ENCODE data around the gene SRRM2.

The SRRM2 gene

DNA sequence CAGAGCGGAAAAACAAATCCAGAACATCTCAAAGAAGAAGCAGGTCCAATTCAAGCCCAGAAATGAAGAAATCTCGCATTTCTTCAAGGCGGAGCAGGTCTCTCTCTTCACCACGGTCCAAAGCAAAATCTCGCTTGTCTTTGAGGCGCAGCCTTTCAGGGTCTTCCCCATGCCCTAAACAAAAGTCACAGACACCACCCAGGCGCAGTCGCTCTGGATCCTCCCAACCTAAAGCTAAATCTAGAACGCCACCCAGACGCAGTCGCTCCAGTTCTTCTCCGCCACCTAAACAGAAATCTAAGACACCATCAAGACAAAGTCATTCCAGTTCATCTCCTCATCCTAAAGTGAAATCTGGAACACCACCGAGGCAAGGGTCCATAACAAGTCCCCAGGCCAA is 10.3 kb downstream of the SRRM2 start:
- H3K9me3 ChIP-seq (ENCODE audit: control insufficient read depth, low read length): no peaks in the 10 kb centered on the region
- no peaks in the 10 kb centered on the region for H3K27me3 ChIP-seq (replicated peaks; ENCODE audit: control insufficient read depth, insufficient read depth, low read length, poor library complexity, severe bottlenecking)
- H3K27ac ChIP-seq (ENCODE audit: insufficient read depth, low read length, poor library complexity, severe bottlenecking): no peak overlapping the region
- H3K4me1 ChIP-seq (ENCODE audit: control insufficient read depth, insufficient read depth, low read length, poor library complexity, severe bottlenecking): no peaks in the 10 kb centered on the region
- H3K36me3 ChIP-seq (ENCODE audit: control insufficient read depth, insufficient read depth, low read length): peaks cover 100% of the 10 kb centered on the region
- DNase-seq: no peak
- H3K4me3 ChIP-seq (ENCODE audit: insufficient read depth, low read depth, low read length, poor library complexity, severe bottlenecking): no peak overlapping the region

DNA sequence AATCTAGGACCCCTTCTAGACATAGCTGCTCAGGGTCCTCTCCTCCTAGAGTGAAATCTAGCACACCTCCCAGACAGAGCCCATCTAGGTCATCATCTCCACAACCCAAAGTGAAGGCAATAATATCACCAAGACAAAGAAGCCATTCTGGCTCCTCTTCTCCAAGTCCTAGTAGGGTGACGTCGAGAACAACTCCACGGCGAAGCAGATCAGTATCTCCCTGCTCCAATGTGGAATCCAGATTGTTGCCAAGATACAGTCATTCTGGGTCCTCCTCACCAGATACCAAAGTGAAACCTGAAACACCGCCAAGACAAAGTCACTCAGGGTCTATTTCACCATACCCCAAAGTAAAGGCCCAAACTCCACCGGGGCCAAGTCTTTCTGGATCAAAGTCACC is 10.7 kb downstream of the SRRM2 start:
- Histone ChIP-seq H3K4me3 (ENCODE audit: insufficient read depth, low read depth, low read length, poor library complexity, severe bottlenecking) (no peak overlapping the region), H3K36me3 (ENCODE audit: control insufficient read depth, insufficient read depth, low read length) (peaks cover 100% of the 10 kb centered on the region), H3K27me3 (replicated peaks; ENCODE audit: control insufficient read depth, insufficient read depth, low read length, poor library complexity, severe bottlenecking) (no peaks in the 10 kb centered on the region), H3K9me3 (ENCODE audit: control insufficient read depth, low read length) (no peaks in the 10 kb centered on the region), H3K4me1 (ENCODE audit: control insufficient read depth, insufficient read depth, low read length, poor library complexity, severe bottlenecking) (no peaks in the 10 kb centered on the region), H3K27ac (ENCODE audit: insufficient read depth, low read length, poor library complexity, severe bottlenecking) (no peak overlapping the region)
- no peak for DNase-seq

DNA sequence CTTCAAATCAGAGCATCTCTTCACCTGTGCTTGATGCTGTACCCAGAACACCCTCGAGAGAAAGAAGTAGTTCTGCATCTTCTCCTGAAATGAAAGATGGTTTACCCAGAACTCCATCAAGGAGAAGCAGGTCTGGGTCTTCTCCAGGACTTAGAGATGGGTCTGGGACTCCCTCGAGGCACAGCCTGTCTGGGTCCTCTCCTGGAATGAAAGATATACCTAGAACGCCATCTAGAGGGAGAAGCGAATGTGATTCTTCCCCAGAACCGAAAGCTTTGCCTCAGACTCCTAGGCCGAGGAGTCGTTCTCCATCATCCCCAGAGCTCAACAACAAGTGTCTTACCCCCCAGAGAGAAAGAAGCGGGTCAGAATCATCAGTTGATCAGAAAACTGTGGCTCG is 12.3 kb downstream of the SRRM2 start:
- Histone ChIP-seq H3K4me1 (ENCODE audit: control insufficient read depth, insufficient read depth, low read length, poor library complexity, severe bottlenecking) (no peaks in the 10 kb centered on the region), H3K4me3 (ENCODE audit: insufficient read depth, low read depth, low read length, poor library complexity, severe bottlenecking) (no peak overlapping the region), H3K9me3 (ENCODE audit: control insufficient read depth, low read length) (no peaks in the 10 kb centered on the region), H3K27me3 (replicated peaks; ENCODE audit: control insufficient read depth, insufficient read depth, low read length, poor library complexity, severe bottlenecking) (no peaks in the 10 kb centered on the region), H3K36me3 (ENCODE audit: control insufficient read depth, insufficient read depth, low read length) (peaks cover 100% of the 10 kb centered on the region), H3K27ac (ENCODE audit: insufficient read depth, low read length, poor library complexity, severe bottlenecking) (no peak overlapping the region)
- DNase-seq: no peak

DNA sequence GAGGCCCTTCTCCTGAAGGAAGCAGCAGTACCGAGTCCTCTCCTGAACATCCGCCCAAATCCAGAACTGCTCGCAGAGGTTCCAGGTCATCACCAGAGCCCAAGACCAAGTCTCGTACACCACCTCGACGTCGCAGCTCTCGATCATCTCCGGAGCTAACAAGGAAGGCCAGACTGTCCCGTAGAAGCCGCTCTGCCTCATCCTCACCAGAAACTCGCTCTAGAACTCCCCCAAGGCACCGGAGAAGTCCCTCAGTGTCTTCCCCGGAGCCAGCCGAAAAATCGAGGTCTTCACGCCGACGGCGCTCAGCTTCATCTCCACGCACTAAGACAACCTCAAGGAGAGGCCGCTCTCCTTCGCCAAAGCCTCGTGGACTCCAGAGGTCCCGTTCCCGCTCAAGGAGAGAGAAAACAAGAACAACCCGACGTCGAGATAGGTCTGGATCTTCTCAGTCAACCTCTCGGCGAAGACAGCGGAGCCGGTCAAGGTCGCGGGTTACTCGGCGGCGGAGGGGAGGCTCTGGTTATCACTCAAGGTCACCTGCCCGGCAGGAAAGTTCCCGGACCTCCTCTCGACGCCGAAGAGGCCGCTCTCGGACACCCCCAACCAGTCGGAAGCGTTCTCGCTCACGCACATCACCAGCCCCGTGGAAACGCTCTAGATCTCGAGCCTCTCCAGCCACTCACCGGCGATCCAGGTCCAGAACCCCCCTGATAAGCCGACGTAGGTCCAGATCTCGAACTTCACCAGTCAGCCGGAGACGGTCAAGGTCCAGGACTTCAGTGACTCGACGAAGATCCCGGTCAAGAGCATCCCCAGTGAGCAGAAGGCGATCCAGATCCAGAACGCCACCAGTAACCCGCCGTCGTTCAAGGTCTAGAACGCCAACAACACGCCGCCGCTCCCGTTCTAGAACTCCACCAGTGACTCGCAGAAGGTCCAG is 13.3 kb downstream of the SRRM2 start:
- Histone ChIP-seq H3K27ac (ENCODE audit: insufficient read depth, low read length, poor library complexity, severe bottlenecking) (no peak overlapping the region), H3K9me3 (ENCODE audit: control insufficient read depth, low read length) (no peaks in the 10 kb centered on the region), H3K27me3 (replicated peaks; ENCODE audit: control insufficient read depth, insufficient read depth, low read length, poor library complexity, severe bottlenecking) (no peaks in the 10 kb centered on the region), H3K36me3 (ENCODE audit: control insufficient read depth, insufficient read depth, low read length) (peaks cover 100% of the 10 kb centered on the region), H3K4me1 (ENCODE audit: control insufficient read depth, insufficient read depth, low read length, poor library complexity, severe bottlenecking) (no peaks in the 10 kb centered on the region), H3K4me3 (ENCODE audit: insufficient read depth, low read depth, low read length, poor library complexity, severe bottlenecking) (no peak overlapping the region)
- DNase-seq: no peak

DNA sequence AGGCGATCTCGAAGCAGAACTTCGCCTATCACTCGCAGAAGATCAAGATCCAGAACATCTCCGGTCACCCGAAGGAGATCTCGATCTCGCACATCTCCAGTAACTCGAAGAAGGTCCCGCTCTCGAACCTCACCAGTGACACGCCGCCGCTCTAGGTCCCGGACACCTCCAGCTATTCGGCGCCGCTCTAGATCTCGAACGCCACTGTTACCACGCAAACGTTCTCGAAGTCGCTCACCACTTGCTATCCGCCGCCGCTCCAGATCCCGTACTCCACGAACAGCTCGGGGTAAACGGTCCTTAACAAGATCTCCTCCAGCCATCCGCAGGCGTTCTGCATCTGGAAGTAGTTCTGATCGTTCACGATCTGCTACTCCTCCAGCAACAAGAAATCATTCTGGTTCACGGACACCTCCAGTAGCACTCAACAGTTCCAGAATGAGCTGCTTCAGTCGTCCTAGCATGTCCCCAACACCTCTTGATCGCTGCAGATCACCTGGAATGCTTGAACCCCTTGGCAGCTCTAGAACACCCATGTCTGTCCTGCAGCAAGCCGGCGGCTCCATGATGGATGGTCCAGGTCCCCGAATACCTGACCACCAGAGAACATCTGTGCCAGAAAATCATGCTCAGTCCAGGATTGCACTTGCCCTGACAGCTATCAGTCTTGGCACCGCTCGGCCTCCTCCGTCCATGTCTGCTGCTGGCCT is 14.1 kb downstream of the SRRM2 start:
- no peak overlapping the region for H3K27ac ChIP-seq (ENCODE audit: insufficient read depth, low read length, poor library complexity, severe bottlenecking)
- H3K36me3 ChIP-seq (ENCODE audit: control insufficient read depth, insufficient read depth, low read length): peaks cover 100% of the 10 kb centered on the region
- no peaks in the 10 kb centered on the region for H3K4me1 ChIP-seq (ENCODE audit: control insufficient read depth, insufficient read depth, low read length, poor library complexity, severe bottlenecking)
- no peaks in the 10 kb centered on the region for H3K27me3 ChIP-seq (replicated peaks; ENCODE audit: control insufficient read depth, insufficient read depth, low read length, poor library complexity, severe bottlenecking)
- H3K9me3 ChIP-seq (ENCODE audit: control insufficient read depth, low read length): no peaks in the 10 kb centered on the region
- DNase-seq: no peak
- H3K4me3 ChIP-seq (ENCODE audit: insufficient read depth, low read depth, low read length, poor library complexity, severe bottlenecking): no peak overlapping the region

DNA sequence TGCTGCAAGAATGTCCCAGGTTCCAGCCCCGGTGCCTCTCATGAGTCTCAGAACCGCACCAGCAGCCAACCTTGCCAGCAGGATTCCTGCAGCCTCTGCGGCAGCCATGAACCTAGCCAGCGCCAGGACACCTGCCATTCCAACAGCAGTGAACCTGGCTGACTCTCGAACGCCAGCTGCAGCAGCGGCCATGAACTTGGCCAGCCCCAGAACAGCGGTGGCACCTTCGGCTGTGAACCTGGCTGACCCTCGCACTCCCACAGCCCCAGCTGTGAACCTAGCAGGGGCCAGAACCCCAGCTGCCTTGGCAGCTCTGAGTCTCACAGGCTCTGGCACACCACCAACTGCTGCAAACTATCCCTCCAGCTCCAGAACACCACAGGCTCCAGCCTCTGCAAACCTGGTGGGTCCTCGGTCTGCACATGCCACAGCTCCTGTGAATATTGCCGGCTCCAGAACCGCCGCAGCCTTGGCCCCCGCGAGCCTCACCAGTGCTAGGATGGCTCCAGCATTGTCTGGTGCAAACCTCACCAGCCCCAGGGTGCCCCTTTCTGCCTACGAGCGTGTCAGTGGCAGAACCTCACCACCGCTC is 14.8 kb downstream of the SRRM2 start:
- H3K27me3 ChIP-seq (replicated peaks; ENCODE audit: control insufficient read depth, insufficient read depth, low read length, poor library complexity, severe bottlenecking): no peaks in the 10 kb centered on the region
- no peak overlapping the region for H3K4me3 ChIP-seq (ENCODE audit: insufficient read depth, low read depth, low read length, poor library complexity, severe bottlenecking)
- H3K27ac ChIP-seq (ENCODE audit: insufficient read depth, low read length, poor library complexity, severe bottlenecking): no peak overlapping the region
- H3K36me3 ChIP-seq (ENCODE audit: control insufficient read depth, insufficient read depth, low read length): peaks cover 100% of the 10 kb centered on the region
- H3K9me3 ChIP-seq (ENCODE audit: control insufficient read depth, low read length): no peaks in the 10 kb centered on the region
- no peak for DNase-seq
- H3K4me1 ChIP-seq (ENCODE audit: control insufficient read depth, insufficient read depth, low read length, poor library complexity, severe bottlenecking): no peaks in the 10 kb centered on the region

DNA sequence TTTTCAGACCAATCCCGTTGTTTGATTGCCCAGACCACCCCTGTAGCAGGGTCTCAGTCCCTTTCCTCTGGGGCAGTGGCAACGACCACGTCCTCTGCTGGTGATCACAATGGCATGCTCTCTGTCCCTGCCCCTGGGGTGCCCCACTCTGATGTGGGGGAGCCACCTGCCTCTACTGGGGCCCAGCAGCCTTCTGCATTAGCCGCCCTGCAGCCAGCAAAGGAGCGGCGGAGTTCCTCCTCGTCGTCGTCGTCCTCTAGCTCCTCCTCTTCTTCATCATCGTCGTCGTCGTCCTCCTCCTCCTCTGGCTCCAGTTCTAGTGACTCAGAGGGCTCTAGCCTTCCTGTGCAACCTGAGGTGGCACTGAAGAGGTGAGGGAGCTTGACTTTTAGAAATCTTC is 15.5 kb downstream of the SRRM2 start:
- Histone ChIP-seq H3K27me3 (replicated peaks; ENCODE audit: control insufficient read depth, insufficient read depth, low read length, poor library complexity, severe bottlenecking) (no peaks in the 10 kb centered on the region), H3K36me3 (ENCODE audit: control insufficient read depth, insufficient read depth, low read length) (peaks cover 96% of the 10 kb centered on the region), H3K4me3 (ENCODE audit: insufficient read depth, low read depth, low read length, poor library complexity, severe bottlenecking) (no peak overlapping the region), H3K9me3 (ENCODE audit: control insufficient read depth, low read length) (no peaks in the 10 kb centered on the region), H3K4me1 (ENCODE audit: control insufficient read depth, insufficient read depth, low read length, poor library complexity, severe bottlenecking) (no peaks in the 10 kb centered on the region), H3K27ac (ENCODE audit: insufficient read depth, low read length, poor library complexity, severe bottlenecking) (no peak overlapping the region)
- DNase-seq: no peak

DNA sequence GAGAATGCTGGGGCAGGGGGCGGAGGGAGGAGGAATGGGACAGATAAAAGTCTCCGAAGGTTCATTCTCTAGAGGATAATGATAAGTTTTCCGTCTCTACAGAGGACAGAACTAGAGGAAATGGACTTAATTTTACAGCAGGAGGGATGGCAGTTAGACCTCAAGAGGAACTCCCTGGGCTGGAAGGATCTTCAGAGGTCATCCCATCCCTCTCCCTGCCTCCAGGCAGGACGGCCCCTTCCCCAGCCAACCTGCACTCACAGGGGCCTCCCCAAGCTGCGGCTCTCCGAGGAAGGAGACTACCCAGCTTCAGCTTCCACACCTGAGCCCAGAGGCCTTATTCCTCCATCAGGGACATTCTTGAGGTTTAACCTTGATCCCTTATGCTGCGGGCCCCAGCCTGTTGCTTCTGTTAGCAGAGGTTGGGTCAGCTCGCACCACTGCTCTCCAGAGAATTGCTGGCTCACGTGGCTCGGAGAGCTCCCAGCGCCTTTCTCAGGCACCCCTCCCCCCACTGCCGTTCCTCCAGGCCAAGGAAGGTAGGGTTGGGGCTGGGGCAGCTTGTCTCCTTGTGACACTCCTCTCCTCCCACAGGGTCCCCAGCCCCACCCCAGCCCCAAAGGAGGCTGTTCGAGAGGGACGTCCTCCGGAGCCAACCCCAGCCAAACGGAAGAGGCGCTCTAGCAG is 16.1 kb downstream of the SRRM2 start:
- DNase-seq: no peak
- Histone ChIP-seq H3K36me3 (ENCODE audit: control insufficient read depth, insufficient read depth, low read length) (peaks cover 96% of the 10 kb centered on the region), H3K27ac (ENCODE audit: insufficient read depth, low read length, poor library complexity, severe bottlenecking) (no peak overlapping the region)

DNA sequence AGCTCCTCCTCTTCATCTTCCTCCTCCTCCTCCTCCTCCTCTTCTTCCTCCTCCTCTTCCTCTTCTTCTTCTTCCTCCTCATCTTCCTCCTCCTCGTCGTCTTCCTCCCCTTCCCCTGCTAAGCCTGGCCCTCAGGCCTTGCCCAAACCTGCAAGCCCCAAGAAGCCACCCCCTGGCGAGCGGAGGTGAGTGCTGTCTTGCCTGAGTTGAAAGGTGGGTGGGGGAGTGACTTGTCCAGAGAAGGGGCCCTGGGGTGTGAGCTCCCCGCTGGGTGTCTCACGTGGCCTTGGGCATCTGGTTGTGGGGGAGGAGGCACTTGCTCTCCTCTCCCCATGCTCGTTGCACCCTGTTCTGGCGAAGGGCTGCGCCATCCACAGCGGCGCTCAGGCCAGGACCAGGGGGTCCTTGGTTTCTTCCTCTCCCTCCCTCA is 16.7 kb downstream of the SRRM2 start:
- no peaks in the 10 kb centered on the region for H3K27me3 ChIP-seq (replicated peaks; ENCODE audit: control insufficient read depth, insufficient read depth, low read length, poor library complexity, severe bottlenecking)
- no peaks in the 10 kb centered on the region for H3K9me3 ChIP-seq (ENCODE audit: control insufficient read depth, low read length)
- H3K4me3 ChIP-seq (ENCODE audit: insufficient read depth, low read depth, low read length, poor library complexity, severe bottlenecking): no peak overlapping the region
- peaks cover 95% of the 10 kb centered on the region for H3K36me3 ChIP-seq (ENCODE audit: control insufficient read depth, insufficient read depth, low read length)
- H3K27ac ChIP-seq (ENCODE audit: insufficient read depth, low read length, poor library complexity, severe bottlenecking): no peak overlapping the region
- DNase-seq: no peak
- H3K4me1 ChIP-seq (ENCODE audit: control insufficient read depth, insufficient read depth, low read length, poor library complexity, severe bottlenecking): no peaks in the 10 kb centered on the region

More for the DNA sequence above, 16.1 kb downstream of the SRRM2 start:
- no peaks in the 10 kb centered on the region for H3K27me3 ChIP-seq (replicated peaks; ENCODE audit: control insufficient read depth, insufficient read depth, low read length, poor library complexity, severe bottlenecking)
- no peak overlapping the region for H3K4me3 ChIP-seq (ENCODE audit: insufficient read depth, low read depth, low read length, poor library complexity, severe bottlenecking)
- H3K9me3 ChIP-seq (ENCODE audit: control insufficient read depth, low read length): no peaks in the 10 kb centered on the region
- H3K4me1 ChIP-seq (ENCODE audit: control insufficient read depth, insufficient read depth, low read length, poor library complexity, severe bottlenecking): no peaks in the 10 kb centered on the region

Measured in effector memory CD4-positive, alpha-beta T cell (primary cell).